NB4 (cell line): Measurements from ENCODE around the gene BCO2.

Experiments used
- MYC ChIP-seq: IDR thresholded peaks from 2 replicates; pipeline ENCODE4 v1.6.1; 2011; ENCODE audit warnings: low read depth, low read length
- POLR2A ChIP-seq: IDR thresholded peaks from 2 replicates; pipeline ENCODE4 v1.6.1; 2011; ENCODE audit warnings: mild to moderate bottlenecking; ENCODE audit not compliant: insufficient read length; ENCODE audit errors: extremely low read depth
- TF ChIP-seq, protein P1 (sequence below): IDR thresholded peaks from one replicate; pipeline ENCODE4 v1.5.1; 2012; ENCODE audit warnings: low read depth, low read length
- TF ChIP-seq, protein P2 (sequence below): IDR thresholded peaks from 2 replicates; pipeline ENCODE4 v1.6.1; 2011; ENCODE audit warnings: low read depth, low read length

DNA sequence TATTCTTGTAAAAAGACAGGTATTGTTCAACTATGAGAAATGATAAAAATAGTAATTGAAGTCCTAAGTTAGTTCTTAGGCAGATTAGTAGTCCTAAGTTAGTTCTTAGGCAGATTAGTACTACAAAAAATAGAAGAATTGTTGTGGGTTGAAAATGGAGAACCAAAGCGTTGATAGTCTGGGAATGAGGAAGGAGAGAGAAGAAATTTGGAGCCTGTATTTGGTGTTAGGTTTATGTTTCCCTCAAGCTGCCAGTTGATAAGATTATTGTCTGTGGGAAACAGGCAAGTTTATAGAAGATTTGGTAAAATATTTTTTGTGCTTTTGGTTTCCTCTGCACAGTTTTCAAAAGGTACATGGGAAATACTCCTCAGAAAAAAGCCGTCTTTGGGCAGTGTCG, 3.6 kb downstream of the BCO2 start:
- TF ChIP-seq, protein P1, sequence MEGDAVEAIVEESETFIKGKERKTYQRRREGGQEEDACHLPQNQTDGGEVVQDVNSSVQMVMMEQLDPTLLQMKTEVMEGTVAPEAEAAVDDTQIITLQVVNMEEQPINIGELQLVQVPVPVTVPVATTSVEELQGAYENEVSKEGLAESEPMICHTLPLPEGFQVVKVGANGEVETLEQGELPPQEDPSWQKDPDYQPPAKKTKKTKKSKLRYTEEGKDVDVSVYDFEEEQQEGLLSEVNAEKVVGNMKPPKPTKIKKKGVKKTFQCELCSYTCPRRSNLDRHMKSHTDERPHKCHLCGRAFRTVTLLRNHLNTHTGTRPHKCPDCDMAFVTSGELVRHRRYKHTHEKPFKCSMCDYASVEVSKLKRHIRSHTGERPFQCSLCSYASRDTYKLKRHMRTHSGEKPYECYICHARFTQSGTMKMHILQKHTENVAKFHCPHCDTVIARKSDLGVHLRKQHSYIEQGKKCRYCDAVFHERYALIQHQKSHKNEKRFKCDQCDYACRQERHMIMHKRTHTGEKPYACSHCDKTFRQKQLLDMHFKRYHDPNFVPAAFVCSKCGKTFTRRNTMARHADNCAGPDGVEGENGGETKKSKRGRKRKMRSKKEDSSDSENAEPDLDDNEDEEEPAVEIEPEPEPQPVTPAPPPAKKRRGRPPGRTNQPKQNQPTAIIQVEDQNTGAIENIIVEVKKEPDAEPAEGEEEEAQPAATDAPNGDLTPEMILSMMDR = no peak
- TF ChIP-seq POLR2A (no peak), MYC (no peak)
- TF ChIP-seq, protein P2, sequence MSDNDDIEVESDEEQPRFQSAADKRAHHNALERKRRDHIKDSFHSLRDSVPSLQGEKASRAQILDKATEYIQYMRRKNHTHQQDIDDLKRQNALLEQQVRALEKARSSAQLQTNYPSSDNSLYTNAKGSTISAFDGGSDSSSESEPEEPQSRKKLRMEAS = no peak
